Myocyte (in vitro differentiated cells): Measurements from ENCODE around the gene HDAC10. TPM values are rescaled to one million over a fixed set of nuclear protein-coding genes. Genes with fewer than 3 reads are reported as not detected.
A peak's percentile ranks its signal among the peaks of the same experiment; 100 is the strongest.
"Not testable (repeated sequence)": the region's sequence is repeated elsewhere in the genome, so short reads cannot be mapped to it uniquely, and the experiment has no call there.

Experiments
- DNase-seq: peaks from one replicate; pipeline ENCODE4 v3.0.0-alpha.2; 2012; ENCODE audit warnings: low read depth
- total RNA-seq: library from RNA; depleted of rRNA; stranded (reverse); fragments of >200 nt; gene quantifications from 2 replicates; pipeline ENCODE4 v1.2.3, GENCODE V29; 2014

Gene HDAC10
- total RNA-seq, 1 donor from 2014 or later = 12.9 TPM

DNA sequence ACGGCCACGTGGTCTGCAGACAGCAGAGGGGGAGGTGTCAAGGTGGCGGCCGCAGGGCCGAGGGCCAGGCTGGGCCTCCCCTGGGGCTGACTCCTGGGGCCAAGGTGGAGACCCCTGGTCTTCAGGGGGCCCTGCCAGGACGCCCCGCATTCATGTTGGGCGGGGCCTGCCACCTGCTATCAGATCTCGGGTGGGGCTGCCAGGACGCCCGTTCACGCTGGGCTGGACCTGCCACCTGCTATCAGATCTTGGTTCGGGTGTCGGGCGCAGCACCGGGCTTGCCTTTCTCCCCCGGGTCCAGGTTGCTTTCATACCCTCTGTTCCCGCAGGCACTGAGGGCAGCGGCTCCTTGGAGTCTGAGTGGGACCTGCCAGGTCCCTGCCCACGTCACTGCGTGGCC lies 35.2 kb upstream of the HDAC10 start:
- DNase-seq = no peak

- DNase-seq = no peak
These were observed 34.6 kb upstream of the HDAC10 start for GRCh38 chr22:50285568-50286229.

DNA sequence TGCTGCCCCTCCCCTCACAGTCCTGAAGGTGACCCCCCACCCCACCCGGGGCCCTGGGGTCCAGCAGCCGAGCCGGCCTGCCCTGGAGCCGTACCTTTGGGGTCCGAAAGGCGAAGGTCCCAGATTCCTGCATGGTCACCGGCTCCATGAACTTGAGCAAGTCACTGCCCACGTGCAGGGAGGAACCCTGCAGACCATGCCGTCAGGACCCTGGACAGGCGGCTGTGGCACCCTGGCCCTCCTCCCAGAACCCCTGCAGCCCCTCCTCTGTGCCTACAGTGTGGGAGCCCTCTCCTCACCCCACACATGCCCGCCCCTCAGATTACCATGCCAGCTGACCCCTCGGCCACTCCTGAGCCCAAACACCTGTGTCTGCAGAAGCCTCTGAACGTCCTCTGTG lies 33.4 kb upstream of the HDAC10 start:
- no peak for DNase-seq

DNA sequence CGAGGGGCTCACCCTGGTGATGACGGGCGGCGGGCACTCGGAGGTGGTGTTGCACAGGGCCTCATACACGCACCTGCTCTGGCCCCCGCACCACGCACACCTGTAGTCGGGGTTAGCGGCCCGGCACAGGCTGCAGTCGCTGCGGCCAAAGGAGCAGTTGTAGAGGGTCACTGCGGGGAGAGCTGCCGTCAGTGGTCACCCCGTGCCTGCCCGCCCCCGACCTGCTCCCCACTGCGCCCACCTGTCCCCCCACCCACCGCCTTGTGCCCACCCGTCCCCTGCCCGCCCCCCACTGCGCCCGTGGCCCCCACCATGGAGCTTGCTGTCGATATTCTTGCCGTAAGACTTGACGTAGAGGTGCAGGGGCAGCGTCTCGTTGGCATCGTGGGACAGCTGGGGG lies 32.8 kb upstream of the HDAC10 start:
- no peak for DNase-seq

GRCh38 chr22:50282361-50283155 lies 31.5 kb upstream of the HDAC10 start:
- DNase-seq = peak; percentile 80

DNA sequence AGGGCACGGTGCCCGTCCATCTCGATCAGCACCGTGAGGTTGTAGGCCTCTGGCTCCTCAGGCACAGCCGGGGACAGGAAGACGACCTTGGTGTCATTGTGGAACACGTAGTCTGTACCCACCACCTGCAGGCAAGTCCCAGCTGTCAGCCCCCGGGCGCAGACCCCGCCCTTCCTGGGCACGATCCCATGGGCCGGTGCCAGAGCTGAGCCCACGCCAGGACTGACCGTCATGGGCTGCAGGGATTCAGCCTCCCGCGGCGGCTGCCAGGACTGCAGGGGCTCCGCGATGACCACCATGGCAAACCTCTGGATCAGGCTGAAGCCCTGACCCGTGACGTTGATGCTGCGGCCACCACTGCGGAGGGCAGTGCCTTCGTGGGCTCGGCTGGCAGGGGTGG lies 30.9 kb upstream of the HDAC10 start:
- DNase-seq = peak; percentile 65

GRCh38 chr22:50281384-50281760 lies 30.3 kb upstream of the HDAC10 start:
- no peak for DNase-seq

DNA sequence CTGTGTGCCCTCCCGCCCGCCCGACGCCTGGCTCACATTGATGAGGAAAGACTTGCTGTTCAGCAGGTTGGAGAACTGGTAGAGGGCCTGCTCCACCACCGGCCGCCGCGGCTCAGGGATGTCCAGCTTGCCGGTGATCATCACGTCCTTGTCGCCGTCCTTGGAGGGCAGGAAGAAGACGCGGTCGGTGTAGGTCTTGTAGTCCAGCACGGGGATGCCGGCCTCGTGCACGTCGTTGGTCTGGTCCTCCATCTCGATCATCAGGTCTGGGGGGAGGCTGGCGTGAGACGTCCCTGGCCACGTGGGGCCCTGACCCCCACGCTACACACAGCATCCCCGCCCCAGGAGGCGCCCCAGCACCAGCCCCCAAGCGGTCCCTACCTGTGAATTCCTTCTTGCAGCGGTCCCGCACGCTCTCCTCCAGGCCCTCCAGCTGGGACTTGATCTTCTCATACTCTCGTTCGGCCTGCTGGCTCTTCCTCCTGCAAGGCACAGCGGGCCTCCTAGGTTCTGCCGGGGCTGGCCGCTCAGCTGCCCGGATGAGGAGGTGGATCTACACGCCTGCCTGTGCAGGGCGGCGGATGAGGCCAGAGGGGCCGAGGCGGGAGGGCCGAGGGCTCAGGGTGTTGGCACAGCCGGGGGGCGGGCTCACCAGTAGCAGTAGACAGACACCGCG lies 29.8 kb upstream of the HDAC10 start:
- DNase-seq = no peak

- no peak for DNase-seq
These were observed 29.1 kb upstream of the HDAC10 start for GRCh38 chr22:50280022-50280707.

DNA sequence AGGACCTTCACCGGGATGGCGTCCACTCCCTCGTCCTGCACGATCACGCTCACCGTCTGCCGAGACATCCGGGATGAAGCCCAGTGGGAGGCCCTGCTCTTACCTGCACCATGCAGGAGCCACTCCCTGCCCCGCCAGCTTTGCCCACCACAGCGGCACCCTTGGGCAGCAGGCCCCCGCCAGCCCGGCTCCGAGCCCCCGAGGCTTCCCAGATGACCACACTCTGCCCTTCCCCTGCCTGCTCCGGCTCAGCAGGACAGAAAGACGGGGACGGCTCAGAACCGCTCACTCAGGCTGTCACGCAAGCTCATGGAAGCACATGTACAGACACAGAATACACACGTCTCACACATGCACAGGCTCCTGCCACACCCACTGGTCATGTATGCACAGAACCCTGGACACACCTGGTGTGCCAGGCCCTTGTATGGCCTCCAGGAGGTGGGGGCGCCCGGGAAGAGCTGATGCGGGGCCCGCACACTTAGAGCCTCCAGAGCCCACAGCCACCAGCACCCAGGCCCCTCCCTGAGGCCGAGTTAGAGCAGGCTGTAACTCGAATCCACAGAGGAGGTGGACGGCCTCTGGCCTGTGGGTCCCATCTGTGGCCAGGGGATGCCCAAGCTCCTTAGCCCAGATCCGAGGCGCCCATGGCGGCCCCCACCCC lies 28.0 kb upstream of the HDAC10 start:
- no peak for DNase-seq

GRCh38 chr22:50278461-50278860 lies 27.4 kb upstream of the HDAC10 start:
- no peak for DNase-seq

GRCh38 chr22:50277761-50278160 lies 26.7 kb upstream of the HDAC10 start:
- no peak for DNase-seq

DNA sequence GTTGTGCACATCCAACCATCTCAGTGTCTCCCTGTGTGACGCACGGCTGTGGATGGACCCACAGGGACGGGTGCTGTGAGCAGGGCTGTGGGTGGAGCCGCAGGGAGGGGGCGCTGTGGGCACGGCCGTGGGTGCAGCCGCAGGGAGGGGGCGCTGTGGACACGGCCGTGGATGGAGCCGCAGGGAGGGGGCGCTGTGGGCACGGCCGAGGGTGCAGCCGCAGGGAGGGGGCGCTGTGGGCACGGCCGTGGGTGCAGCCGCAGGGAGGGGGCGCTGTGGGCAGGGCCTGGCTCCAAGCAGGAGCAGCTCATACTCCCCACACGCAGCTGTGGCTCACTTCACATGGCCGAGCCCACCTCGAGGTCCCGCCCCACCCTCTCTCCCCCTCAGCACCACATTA lies 25.1 kb upstream of the HDAC10 start:
- DNase-seq = peak; percentile 64

- no peak for DNase-seq
These were observed 24.4 kb upstream of the HDAC10 start for GRCh38 chr22:50275181-50276055.

DNA sequence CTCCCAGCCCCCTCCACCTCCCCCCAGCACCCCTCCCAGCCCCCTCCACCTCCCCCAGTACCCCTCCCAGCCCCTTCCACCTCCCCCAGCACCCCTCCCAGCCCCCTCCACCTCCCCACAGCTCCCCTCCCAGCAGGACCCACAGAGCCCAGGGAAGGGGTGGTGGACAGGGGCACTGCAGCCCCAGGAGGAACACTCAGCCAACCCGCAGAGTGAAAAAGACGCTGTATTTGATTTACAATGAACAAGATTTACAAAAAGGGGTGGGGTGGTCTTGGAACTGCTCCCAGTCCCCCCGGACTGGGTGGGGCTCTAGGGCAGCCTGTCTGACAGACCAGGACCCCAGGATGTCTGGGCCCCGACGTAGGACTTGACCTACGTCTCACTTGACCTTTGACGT lies 23.7 kb upstream of the HDAC10 start:
- no peak for DNase-seq

GRCh38 chr22:50274311-50274710 lies 23.2 kb upstream of the HDAC10 start:
- DNase-seq = peak; percentile 46

- DNase-seq = not testable (repeated sequence)
These were observed 22.7 kb upstream of the HDAC10 start for GRCh38 chr22:50273781-50274180.

DNA sequence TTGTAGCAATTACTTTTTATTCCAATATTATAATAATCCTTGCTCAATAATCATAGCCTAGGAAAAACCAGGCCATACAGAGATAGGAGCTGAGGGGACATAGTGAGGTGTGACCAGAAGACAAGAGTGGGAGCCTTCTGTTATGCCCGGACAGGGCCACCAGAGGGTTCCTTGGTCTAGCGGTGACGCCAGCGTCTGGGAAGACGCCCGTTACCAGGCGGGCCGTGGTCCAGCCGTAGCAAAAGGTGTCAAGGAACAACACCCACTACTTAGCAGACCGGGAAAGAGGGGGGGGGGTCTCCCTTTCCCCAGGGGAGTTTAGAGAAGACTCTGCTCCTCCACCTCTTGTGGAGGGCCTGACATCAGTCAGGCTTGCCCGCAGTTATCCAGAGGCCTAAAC lies 22.3 kb upstream of the HDAC10 start:
- not testable (repeated sequence) for DNase-seq

GRCh38 chr22:50272044-50272802 lies 21.2 kb upstream of the HDAC10 start:
- DNase-seq = no peak
